Ascending aorta (tissue), 2 donors: Measurements from ENCODE around the gene HDAC9. TPM values are rescaled to one million over a fixed set of nuclear protein-coding genes. Genes with fewer than 3 reads are reported as not detected.

ENCODE experiments used
- DNase-seq, 2 donors: peaks; one replicate each; pipeline ENCODE4 v3.0.0-alpha.2; 2019; ENCODE audit warnings: low spot score in 2 of 2
- H3K27ac ChIP-seq, 2 donors: fragments of 200-600 bp; sonication (generic); one replicate each; pipeline ENCODE4 v1.5.1; 2016 to 2017; ENCODE audit warnings: mild to moderate bottlenecking in 1 of 2
- H3K27me3 ChIP-seq: fragments of 200-600 bp; sonication (generic); one replicate; pipeline ENCODE4 v1.5.1; 2017
- H3K36me3 ChIP-seq, 2 donors: fragments of 200-600 bp; sonication (generic); one replicate each; pipeline ENCODE4 v1.5.1; 2016
- H3K4me1 ChIP-seq, 2 donors: fragments of 200-600 bp; sonication (generic); one replicate each; pipeline ENCODE4 v1.5.1; 2016 to 2017; ENCODE audit warnings: mild to moderate bottlenecking in 1 of 2
- H3K4me3 ChIP-seq, 2 donors: fragments of 200-600 bp; sonication (generic); one replicate each; pipeline ENCODE4 v1.5.1; 2016 to 2017; ENCODE audit warnings: mild to moderate bottlenecking in 1 of 2
- H3K9me3 ChIP-seq, 2 donors: fragments of 200-600 bp; sonication (generic); one replicate each; pipeline ENCODE4 v1.5.1; 2016
- CTCF ChIP-seq, 3 experiments: fragments of 200-600 bp in 2 of 3; fragments of 450-650 bp in 1 of 3; sonication (generic) in 2 of 3; IDR thresholded peaks; one replicate each; pipeline ENCODE4 v1.5.1; 2016 to 2019; ENCODE audit warnings: antibody characterized with exemption in 3 of 3, mild to moderate bottlenecking in 1 of 3, moderate library complexity in 1 of 3
- intact Hi-C: fragments of 100-400 bp; cut with DNase I; formaldehyde crosslinking; loops from one replicate; pipeline ENCODE4 v1.15.1; 2023
- total RNA-seq: library from RNA; depleted of rRNA; stranded (reverse); fragments of >200 nt; gene quantifications from one replicate; pipeline ENCODE4 v1.1.0, GENCODE V29; 2016

HDAC9 gene
- total RNA-seq, 1 donor from 2014 or later, result 33.4 TPM

- no peaks in the 10 kb centered on the region for H3K4me1 ChIP-seq
- no peak for TF ChIP-seq CTCF (IDR thresholded peaks at IDR 0.05)
- intact Hi-C loops, result no loop called here
- no peak for DNase-seq
- no peak overlapping the region for H3K27ac ChIP-seq
- peaks cover 0 to 6% of the 10 kb centered on the region in 2 donors for H3K36me3 ChIP-seq
- H3K9me3 ChIP-seq, result no peaks in the 10 kb centered on the region
- H3K4me3 ChIP-seq, result no peak overlapping the region
- H3K27me3 ChIP-seq, result no peaks in the 10 kb centered on the region
Observed at GRCh38 chr7:18993933-18994668, 498.6 kb downstream of the HDAC9 start.

GRCh38 chr7:18995270-18995671, 499.7 kb downstream of the HDAC9 start:
- DNase-seq, result no peak
- no peaks in the 10 kb centered on the region for H3K27me3 ChIP-seq
- peaks cover 0 to 6% of the 10 kb centered on the region in 2 donors for H3K36me3 ChIP-seq
- no peaks in the 10 kb centered on the region for H3K4me1 ChIP-seq
- TF ChIP-seq CTCF (IDR thresholded peaks at IDR 0.05), result no peak
- intact Hi-C loops, result no loop called here
- no peak overlapping the region for H3K27ac ChIP-seq
- H3K4me3 ChIP-seq, result no peak overlapping the region
- no peaks in the 10 kb centered on the region for H3K9me3 ChIP-seq

GRCh38 chr7:18995811-18996426, 500.4 kb downstream of the HDAC9 start:
- no peak for DNase-seq

GRCh38 chr7:18996583-18996982, 501.0 kb downstream of the HDAC9 start:
- Histone ChIP-seq H3K4me3 (no peak overlapping the region), H3K9me3 (no peaks in the 10 kb centered on the region), H3K27ac (no peak overlapping the region), H3K36me3 (peaks cover 0 to 6% of the 10 kb centered on the region in 2 donors), H3K27me3 (no peaks in the 10 kb centered on the region), H3K4me1 (peaks cover 0 to 1% of the 10 kb centered on the region in 2 donors)
- no peak for TF ChIP-seq CTCF (IDR thresholded peaks at IDR 0.05)
- DNase-seq, result no peak
- intact Hi-C loops, result no loop called here

More at GRCh38 chr7:18995811-18996426, 500.4 kb downstream of the HDAC9 start:
- no peaks in the 10 kb centered on the region for H3K4me1 ChIP-seq
- no peak for TF ChIP-seq CTCF (IDR thresholded peaks at IDR 0.05)
- no peak overlapping the region for H3K4me3 ChIP-seq
- intact Hi-C loops, result no loop called here
- H3K27ac ChIP-seq, result no peak overlapping the region
- H3K9me3 ChIP-seq, result no peaks in the 10 kb centered on the region
- no peaks in the 10 kb centered on the region for H3K27me3 ChIP-seq
- peaks cover 0 to 6% of the 10 kb centered on the region in 2 donors for H3K36me3 ChIP-seq

- no peaks in the 10 kb centered on the region for H3K9me3 ChIP-seq
- H3K36me3 ChIP-seq, result peaks cover 0 to 6% of the 10 kb centered on the region in 2 donors
- H3K4me1 ChIP-seq, result peaks cover 0 to 6% of the 10 kb centered on the region in 2 donors
- TF ChIP-seq CTCF (IDR thresholded peaks at IDR 0.05), result no peak
- DNase-seq, result no peak
- intact Hi-C loops, result no loop called here
- H3K4me3 ChIP-seq, result no peak overlapping the region
- H3K27me3 ChIP-seq, result no peaks in the 10 kb centered on the region
- no peak overlapping the region for H3K27ac ChIP-seq
Observed at GRCh38 chr7:18997477-18998150, 502.1 kb downstream of the HDAC9 start.
